Effector memory CD8-positive, alpha-beta T cell (primary cell): ENCODE results near the gene DAO.

Experiments
- ATAC-seq: fragments of 150-1000 bp; cut with Tn5 transposase; replicated peaks from 2 replicates; pipeline ENCODE4 v1.10.0; 2021; ENCODE audit warnings: mild to moderate bottlenecking, moderate library complexity
- DNase-seq, 3 experiments: peaks; one replicate each; pipeline ENCODE4 v3.0.0; 2021
- H3K27ac Mint-ChIP-seq, 2 donors: one replicate each; pipeline ENCODE4 v1.8.0; 2022; ENCODE audit warnings: mild to moderate bottlenecking in 2 of 2, mixed read lengths in 2 of 2, moderate library complexity in 2 of 2
- H3K27me3 Mint-ChIP-seq, 2 donors: one replicate each; pipeline ENCODE4 v1.8.0; 2022; ENCODE audit warnings: mixed read lengths in 2 of 2
- H3K36me3 Mint-ChIP-seq: one replicate; pipeline ENCODE4 v1.8.0; 2022; ENCODE audit warnings: mild to moderate bottlenecking, moderate library complexity, mixed read lengths; ENCODE audit not compliant: insufficient read depth
- H3K4me1 Mint-ChIP-seq, 2 donors: one replicate each; pipeline ENCODE4 v1.8.0; 2022; ENCODE audit warnings: low read depth in 2 of 2, mixed read lengths in 2 of 2
- H3K4me3 Mint-ChIP-seq, 2 donors: one replicate each; pipeline ENCODE4 v1.8.0; 2022; ENCODE audit warnings: mild to moderate bottlenecking in 2 of 2, mixed read lengths in 2 of 2, moderate library complexity in 2 of 2
- H3K9me3 Mint-ChIP-seq, 2 donors: one replicate each; pipeline ENCODE4 v1.8.0; 2022; ENCODE audit warnings: mixed read lengths in 2 of 2

The DAO gene

GRCh38 chr12:108928695-108929094, 48.8 kb downstream of the DAO start:
- H3K27ac Mint-ChIP-seq: no peak overlapping the region

GRCh38 chr12:108930155-108930554, 50.3 kb downstream of the DAO start:
- H3K4me1 Mint-ChIP-seq: no peaks in the 10 kb centered on the region
- H3K36me3 Mint-ChIP-seq: no peaks in the 10 kb centered on the region
- H3K9me3 Mint-ChIP-seq: peaks cover 0 to 1% of the 10 kb centered on the region in 2 donors
- peaks cover 0 to 10% of the 10 kb centered on the region in 2 donors for H3K27me3 Mint-ChIP-seq
- ATAC-seq (no peak), DNase-seq (no peak)
- H3K27ac Mint-ChIP-seq: no peak overlapping the region
- H3K4me3 Mint-ChIP-seq: no peak overlapping the region

More at GRCh38 chr12:108928695-108929094, 48.8 kb downstream of the DAO start:
- no peak for ATAC-seq
- Mint-ChIP-seq H3K27me3 (peaks cover 0 to 1% of the 10 kb centered on the region in 2 donors), H3K4me3 (no peak overlapping the region), H3K9me3 (peaks cover 0 to 1% of the 10 kb centered on the region in 2 donors), H3K36me3 (no peaks in the 10 kb centered on the region), H3K4me1 (no peaks in the 10 kb centered on the region)
- no peak for DNase-seq

GRCh38 chr12:108930756-108931155, 50.9 kb downstream of the DAO start:
- H3K27me3 Mint-ChIP-seq: peaks cover 5 to 13% of the 10 kb centered on the region in 2 donors
- H3K4me1 Mint-ChIP-seq: no peaks in the 10 kb centered on the region
- ATAC-seq (no peak), DNase-seq (no peak)
- no peak overlapping the region for H3K4me3 Mint-ChIP-seq
- H3K9me3 Mint-ChIP-seq: no peaks in the 10 kb centered on the region
- no peaks in the 10 kb centered on the region for H3K36me3 Mint-ChIP-seq
- H3K27ac Mint-ChIP-seq: no peak overlapping the region

- DNase-seq: no peak
- Mint-ChIP-seq H3K27me3 (peaks cover 18 to 31% of the 10 kb centered on the region in 2 donors), H3K9me3 (no peaks in the 10 kb centered on the region), H3K27ac (no peak overlapping the region), H3K4me1 (no peaks in the 10 kb centered on the region), H3K4me3 (no peak overlapping the region), H3K36me3 (no peaks in the 10 kb centered on the region)
- no peak for ATAC-seq
Measured at GRCh38 chr12:108933949-108934348, 54.1 kb downstream of the DAO start.

GRCh38 chr12:108935159-108935763, 55.4 kb downstream of the DAO start:
- H3K27me3 Mint-ChIP-seq: peaks cover 22 to 31% of the 10 kb centered on the region in 2 donors
- H3K4me3 Mint-ChIP-seq: no peak overlapping the region
- ATAC-seq (no peak), DNase-seq (no peak)
- no peaks in the 10 kb centered on the region for H3K4me1 Mint-ChIP-seq
- no peaks in the 10 kb centered on the region for H3K36me3 Mint-ChIP-seq
- no peak overlapping the region for H3K27ac Mint-ChIP-seq
- H3K9me3 Mint-ChIP-seq: no peaks in the 10 kb centered on the region

- H3K27ac Mint-ChIP-seq: no peak overlapping the region
- no peaks in the 10 kb centered on the region for H3K9me3 Mint-ChIP-seq
- H3K27me3 Mint-ChIP-seq: peaks cover 22 to 31% of the 10 kb centered on the region in 2 donors
- no peak for ATAC-seq
- DNase-seq: no peak
- no peaks in the 10 kb centered on the region for H3K4me1 Mint-ChIP-seq
- no peak overlapping the region for H3K4me3 Mint-ChIP-seq
- H3K36me3 Mint-ChIP-seq: no peaks in the 10 kb centered on the region
Measured at GRCh38 chr12:108938247-108938924, 58.5 kb downstream of the DAO start.

GRCh38 chr12:108939594-108939993, 59.7 kb downstream of the DAO start:
- no peak overlapping the region for H3K27ac Mint-ChIP-seq
- DNase-seq (no peak), ATAC-seq (peak; percentile 65)
- no peaks in the 10 kb centered on the region for H3K9me3 Mint-ChIP-seq
- H3K4me3 Mint-ChIP-seq: no peak overlapping the region
- peaks cover 21 to 22% of the 10 kb centered on the region in 2 donors for H3K27me3 Mint-ChIP-seq
- H3K4me1 Mint-ChIP-seq: no peaks in the 10 kb centered on the region
- no peaks in the 10 kb centered on the region for H3K36me3 Mint-ChIP-seq

GRCh38 chr12:108940138-108940537, 60.2 kb downstream of the DAO start:
- H3K4me1 Mint-ChIP-seq: no peaks in the 10 kb centered on the region
- H3K36me3 Mint-ChIP-seq: no peaks in the 10 kb centered on the region
- DNase-seq (no peak), ATAC-seq (no peak)
- H3K27me3 Mint-ChIP-seq: peaks cover 21 to 22% of the 10 kb centered on the region in 2 donors
- H3K9me3 Mint-ChIP-seq: no peaks in the 10 kb centered on the region
- no peak overlapping the region for H3K27ac Mint-ChIP-seq
- H3K4me3 Mint-ChIP-seq: no peak overlapping the region

GRCh38 chr12:108947097-108947496, 67.2 kb downstream of the DAO start:
- no peaks in the 10 kb centered on the region for H3K36me3 Mint-ChIP-seq
- H3K27me3 Mint-ChIP-seq: peaks cover 6 to 19% of the 10 kb centered on the region in 2 donors
- no peak overlapping the region for H3K4me3 Mint-ChIP-seq
- no peak overlapping the region for H3K27ac Mint-ChIP-seq
- no peak for ATAC-seq
- H3K9me3 Mint-ChIP-seq: peaks cover 0 to 8% of the 10 kb centered on the region in 2 donors
- H3K4me1 Mint-ChIP-seq: no peaks in the 10 kb centered on the region
- no peak for DNase-seq

GRCh38 chr12:108948367-108948766, 68.5 kb downstream of the DAO start:
- Mint-ChIP-seq H3K9me3 (peaks cover 0 to 8% of the 10 kb centered on the region in 2 donors), H3K36me3 (no peaks in the 10 kb centered on the region), H3K27me3 (peaks cover 6 to 19% of the 10 kb centered on the region in 2 donors), H3K4me1 (no peaks in the 10 kb centered on the region), H3K27ac (no peak overlapping the region), H3K4me3 (no peak overlapping the region)
- ATAC-seq (no peak), DNase-seq (no peak)

- Mint-ChIP-seq H3K9me3 (peaks cover 0 to 8% of the 10 kb centered on the region in 2 donors), H3K27ac (no peak overlapping the region), H3K4me3 (no peak overlapping the region), H3K4me1 (no peaks in the 10 kb centered on the region), H3K27me3 (peaks cover 8 to 25% of the 10 kb centered on the region in 2 donors), H3K36me3 (no peaks in the 10 kb centered on the region)
- no peak for DNase-seq
- ATAC-seq: no peak
Measured at GRCh38 chr12:108949976-108950375, 70.1 kb downstream of the DAO start.
